K562 (cell line): Measurements from ENCODE around the gene SULT2B1. TPM values are rescaled to one million over a fixed set of nuclear protein-coding genes. Genes with fewer than 3 reads are reported as not detected.

ENCODE experiments used
- ATAC-seq: fragments of 200-7000 bp; cut with Tn5 transposase; 3 replicates; pipeline ENCODE4 v1.9.1; 2020; ENCODE audit warnings: moderate library complexity
- BruUV-seq: library from RNA; stranded (reverse); fragments of 400-500 nt; replicated peaks from 2 replicates; lab custom pipeline; 2021; lab: Mats Ljungman, UMichigan
- CTCF ChIA-PET: fragments of 300-600 bp; formaldehyde crosslinking; extraction: SDS; loops from one replicate; lab custom pipeline; 2021; ENCODE audit warnings: low intra/inter-chr PET ratio; lab: Yijun Ruan, JAX
- POLR2A ChIA-PET: fragments of 300-600, 350-650 bp; sonication (Branson Sonifier 250); formaldehyde crosslinking; extraction: SDS; loops from one replicate; lab custom pipeline; 2021; ENCODE audit warnings: antibody characterized with exemption, inconsistent platforms; lab: Yijun Ruan, JAX
- DNase-seq, 4 experiments: peaks; one replicate each; pipeline versions ENCODE4 v3.0.0 to v3.0.0-alpha.2; 2011 to 2018; ENCODE audit warnings: low spot score in 3 of 4, mixed read lengths in 3 of 4; ENCODE audit errors: extremely low read depth in 1 of 4
- FAIRE-seq: peaks from 2 replicates; lab custom pipeline; 2011; peaks lifted over from hg19 to GRCh38; lab: Jason Lieb, UNC
- H2AFZ ChIP-seq: 2 replicates; pipeline ENCODE4 v1.6.0; 2011; ENCODE audit warnings: low read depth, low read length, control low read depth, inconsistent platforms
- H3K27ac ChIP-seq: fragments of 200-600 bp; 3 replicates; pipeline ENCODE4 v1.8.0; 2011; ENCODE audit warnings: low read depth, mild to moderate bottlenecking, control low read depth, inconsistent platforms, low read length, moderate library complexity, mixed read lengths; ENCODE audit errors: extremely low read depth
- H3K27me3 ChIP-seq, 2 experiments: fragments of 300-600 bp in 1 of 2; 2 replicates in 1 of 2; 3 replicates in 1 of 2; pipeline versions ENCODE4 v1.6.0 to v1.8.0; 2011; ENCODE audit warnings: inconsistent platforms in 2 of 2, low read length in 2 of 2, mild to moderate bottlenecking in 1 of 2, mixed read lengths in 1 of 2, moderate library complexity in 1 of 2; ENCODE audit not compliant: control insufficient read depth in 2 of 2, insufficient read depth in 2 of 2
- H3K36me3 ChIP-seq: fragments of 300-600 bp; 3 replicates; pipeline ENCODE4 v1.8.0; 2011; ENCODE audit warnings: mild to moderate bottlenecking, low read length, inconsistent platforms; ENCODE audit not compliant: control insufficient read depth, insufficient read depth
- H3K4me1 ChIP-seq, 2 experiments: fragments of 200-600 bp in 1 of 2; replicated peaks in 1 of 2; 2 replicates in 1 of 2; 3 replicates in 1 of 2; pipeline versions ENCODE4 v1.5.1 to v1.8.0; 2011; ENCODE audit warnings: inconsistent platforms in 2 of 2, low read length in 2 of 2, mild to moderate bottlenecking in 1 of 2, mixed read lengths in 1 of 2, moderate library complexity in 1 of 2; ENCODE audit not compliant: control insufficient read depth in 2 of 2, insufficient read depth in 2 of 2
- H3K4me2 ChIP-seq: 2 replicates; pipeline ENCODE4 v1.6.1; 2011; ENCODE audit warnings: low read length, control low read depth, inconsistent platforms, mixed read lengths; ENCODE audit not compliant: insufficient read depth
- H3K4me3 ChIP-seq: fragments of 200-600 bp; sonication (generic), shearing (Covaris generic); 2 replicates; pipeline ENCODE4 v1.5.1; 2016; ENCODE audit warnings: control low read depth, inconsistent platforms
- H3K79me2 ChIP-seq: fragments of 200-600 bp; 3 replicates; pipeline ENCODE4 v1.8.0; 2011; ENCODE audit warnings: low read length, inconsistent platforms; ENCODE audit not compliant: control insufficient read depth, insufficient read depth
- H3K9ac ChIP-seq, 2 experiments: 2 replicates each; pipeline versions ENCODE4 v1.6.0 to v1.6.1; 2011; ENCODE audit warnings: low read depth in 2 of 2, low read length in 2 of 2, control low read depth in 1 of 2, inconsistent platforms in 1 of 2, mild to moderate bottlenecking in 1 of 2, mixed read lengths in 1 of 2; ENCODE audit not compliant: insufficient read depth in 1 of 2
- H3K9me1 ChIP-seq: one replicate; pipeline ENCODE4 v1.6.0; 2011; ENCODE audit warnings: inconsistent platforms, mild to moderate bottlenecking, low read length, moderate library complexity; ENCODE audit not compliant: control insufficient read depth, insufficient read depth
- H3K9me3 ChIP-seq: replicated peaks from 2 replicates; pipeline ENCODE4 v1.5.1; 2011; ENCODE audit warnings: low read depth, low read length, inconsistent platforms; ENCODE audit not compliant: control insufficient read depth, insufficient read depth
- H4K20me1 ChIP-seq: replicated peaks from 2 replicates; pipeline ENCODE4 v1.6.1; 2011; ENCODE audit warnings: low read length, inconsistent platforms, mixed read lengths; ENCODE audit not compliant: control insufficient read depth, insufficient read depth
- ESRRB ChIP-seq: fragments of 250-450 bp; sonication (Bioruptor Pico); IDR thresholded peaks from 2 replicates; pipeline ENCODE4 v1.5.0; 2020; ENCODE audit warnings: mild to moderate bottlenecking, moderate library complexity, borderline replicate concordance
- ETV5 ChIP-seq: sonication (generic); formaldehyde crosslinking; IDR thresholded peaks from 2 replicates; pipeline ENCODE4 v1.4.0; 2020; ENCODE audit warnings: low read depth, mild to moderate bottlenecking, missing genetic modification reagents
- POLR2G ChIP-seq: fragments of 200-400 bp; formaldehyde crosslinking; IDR thresholded peaks from 2 replicates; pipeline ENCODE4 v1.6.1; 2017; ENCODE audit warnings: low read depth, mild to moderate bottlenecking, antibody characterized with exemption, low read length, moderate library complexity
- RBM22 ChIP-seq: fragments of 200-400 bp; formaldehyde crosslinking; IDR thresholded peaks from 2 replicates; pipeline ENCODE4 v1.6.1; 2018; ENCODE audit warnings: low read length, low read depth; ENCODE audit not compliant: poor library complexity, severe bottlenecking
- RFX7 ChIP-seq: fragments of 250-450 bp; sonication (Bioruptor Pico); IDR thresholded peaks from 2 replicates; pipeline ENCODE4 v1.5.1; 2021; ENCODE audit warnings: mild to moderate bottlenecking
- SMC3 ChIP-seq: conservative IDR thresholded peaks from 2 replicates; pipeline ENCODE4 v1.6.1; 2011; ENCODE audit warnings: low read depth, low read length, improper control_type of control experiment; ENCODE audit not compliant: insufficient read depth
- ZNF174 ChIP-seq: fragments of 250-450 bp; sonication (Bioruptor Pico); IDR thresholded peaks from 2 replicates; pipeline ENCODE4 v1.4.0; 2020; ENCODE audit warnings: mild to moderate bottlenecking
- ZNF263 ChIP-seq: sonication (generic); formaldehyde crosslinking; IDR thresholded peaks from 2 replicates; pipeline ENCODE4 v1.8.0; 2022; ENCODE audit warnings: mild to moderate bottlenecking, missing genetic modification reagents, borderline replicate concordance
- ZNF431 ChIP-seq: sonication (generic); formaldehyde crosslinking; IDR thresholded peaks from 2 replicates; pipeline ENCODE4 v1.8.0; 2022; ENCODE audit warnings: mild to moderate bottlenecking, missing genetic modification reagents
- WGBS: fragments of 100-300 bp; shearing (Covaris generic); methylation state at CpG from one replicate; pipeline ENCODE4 v1.1.6; 2016; ENCODE audit warnings: low coverage, mixed read lengths; ENCODE audit not compliant: insufficient coverage; ENCODE audit errors: missing lambda C conversion rate; 5-methylcytosine and 5-hydroxymethylcytosine counted together
- in situ Hi-C: fragments of 300-500 bp; cut with MboI; formaldehyde crosslinking; loops from 4 replicates; pipeline ENCODE4 v1.15.0; 2018; ENCODE audit warnings: inconsistent platforms, mixed read lengths
- intact Hi-C: fragments of 100-400 bp; cut with micrococcal nuclease; formaldehyde crosslinking; loops from 2 replicates; pipeline ENCODE4 v1.14.2; 2022
- polyA plus RNA-seq, 8 experiments: library from polyadenylated mRNA; depleted of rRNA in 4 of 8; stranded (reverse) in 5 of 8; unstranded in 3 of 8; fragments of >200 nt; fragmentation: Nextera tagmentation in 2 of 8; fragmentation: Illumina TruSeq in 1 of 8; extraction: Ambion mirVana in 2 of 8; extraction: Trizol in 1 of 8; gene quantifications; 2 replicates each; pipeline versions ENCODE4 v1.2.1 to v1.2.3, GENCODE V29; 2011 to 2014; ENCODE audit warnings: inconsistent platforms in 1 of 8, missing spikeins in 1 of 8
- total RNA-seq, 7 experiments: library from RNA; depleted of rRNA in 6 of 7; stranded (reverse); fragments of >200 nt in 6 of 7; fragmentation: Illumina TruSeq in 2 of 7; extraction: Trizol in 2 of 7; gene quantifications; 2 replicates each; pipeline versions ENCODE4 v1.2.1 to v1.2.3, GENCODE V29; 2011 to 2021; ENCODE audit warnings: low replicate concordance in 1 of 7
- TF ChIP-seq, protein P1 (sequence below): fragments of 450-650 bp; IDR thresholded peaks from 2 replicates; pipeline ENCODE4 v1.6.1; 2018; ENCODE audit warnings: mild to moderate bottlenecking, low read depth; ENCODE audit not compliant: partially characterized antibody
- TF ChIP-seq, protein P2 (sequence below): fragments of 450-650 bp; IDR thresholded peaks from 2 replicates; pipeline ENCODE4 v1.6.1; 2016; ENCODE audit warnings: borderline replicate concordance
- TF ChIP-seq, protein P3 (sequence below): fragments of 250-450 bp; sonication (Bioruptor Pico); IDR thresholded peaks from 2 replicates; pipeline ENCODE4 v1.4.0; 2020

SULT2B1 gene
- total and polyA plus RNA-seq, 9 of the 15 experiments (the other 6 are each of a cell fraction or from before 2014, with no cell fraction given), result 0.09 to 0.62 (median 0.22) TPM; not detected in 2

DNA sequence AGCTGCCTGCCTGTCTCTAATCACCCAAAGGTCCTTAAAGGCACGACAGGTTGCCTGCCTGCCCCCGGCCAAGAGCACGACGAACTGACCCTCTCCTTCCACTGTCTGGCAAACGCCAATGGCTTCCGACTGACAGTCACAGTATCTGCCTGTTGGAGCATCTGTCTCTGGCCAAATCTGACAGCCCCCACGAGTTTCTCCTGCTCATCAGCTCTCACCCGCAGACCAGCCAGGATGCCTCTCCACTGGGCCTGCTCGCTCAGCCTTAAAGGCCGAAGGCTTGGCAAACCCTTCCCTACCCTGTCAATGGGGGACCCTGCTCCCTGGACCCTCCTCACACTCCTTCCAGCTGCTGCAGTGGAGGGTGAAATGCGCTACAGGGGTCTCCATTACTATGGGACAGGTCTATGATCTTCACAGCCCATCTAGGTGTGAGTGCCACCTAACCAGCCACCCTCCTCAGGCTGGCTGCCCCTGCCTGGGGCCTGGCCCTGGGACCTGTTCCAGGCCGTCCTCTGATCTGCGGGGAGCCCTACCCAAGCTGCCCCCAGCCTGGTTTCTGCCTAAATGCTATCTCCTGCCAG, 62.0 kb downstream of the SULT2B1 start:
- H3K27me3 ChIP-seq, result no peaks in the 10 kb centered on the region
- WGBS, result 41% methylated on average over 13 of the region's 13 CpGs
- BruUV-seq, result no TSS peak
- intact Hi-C loops (no loop called here), in situ Hi-C loops (no loop called here)
- peaks cover 38% of the 10 kb centered on the region; the same call in 2 of the 3 replicates for H3K36me3 ChIP-seq
- ChIA-PET POLR2A (interaction anchor here (0.7 to 1.4 kb wide), 3 partner anchors 8 to 280 kb away, joined by 3 to 4 read pairs (median 4); no protein-coding TSS in a partner anchor), CTCF (no interaction called here)
- no peak overlapping the region for H3K4me3 ChIP-seq
- H3K9me1 ChIP-seq, result peaks cover 11% of the 10 kb centered on the region
- no peaks in the 10 kb centered on the region for H3K9me3 ChIP-seq
- H4K20me1 ChIP-seq, result peaks cover 37% of the 10 kb centered on the region
- ATAC-seq, result peak; percentile 9
- H2AFZ ChIP-seq, result no peak overlapping the region
- H3K4me1 ChIP-seq, result peaks cover 21 to 60% of the 10 kb centered on the region in 2 experiments; a peak in 4 of 5 replicates
- FAIRE-seq, result no peak
- peak overlapping the region in 1 of 2 experiments; percentile 59; a peak in 2 of 4 replicates for H3K9ac ChIP-seq
- peak overlapping the region; percentile 0; the same call in 2 of the 3 replicates for H3K27ac ChIP-seq
- H3K4me2 ChIP-seq, result no peak overlapping the region
- H3K79me2 ChIP-seq, result peaks cover 33% of the 10 kb centered on the region
- DNase-seq, result no peak
- TF ChIP-seq ZNF174 (no peak), RFX7 (no peak), ZNF431 (0 out of 2 replicates have a peak, but pooled peaks have one; percentile 45), SMC3 (no peak), POLR2G (peak; percentile 78), RBM22 (peak; percentile 76), ETV5 (no peak), ESRRB (no peak), ZNF263 (0 out of 2 replicates have a peak, but pooled peaks have one; percentile 11)
- TF ChIP-seq, protein P1, sequence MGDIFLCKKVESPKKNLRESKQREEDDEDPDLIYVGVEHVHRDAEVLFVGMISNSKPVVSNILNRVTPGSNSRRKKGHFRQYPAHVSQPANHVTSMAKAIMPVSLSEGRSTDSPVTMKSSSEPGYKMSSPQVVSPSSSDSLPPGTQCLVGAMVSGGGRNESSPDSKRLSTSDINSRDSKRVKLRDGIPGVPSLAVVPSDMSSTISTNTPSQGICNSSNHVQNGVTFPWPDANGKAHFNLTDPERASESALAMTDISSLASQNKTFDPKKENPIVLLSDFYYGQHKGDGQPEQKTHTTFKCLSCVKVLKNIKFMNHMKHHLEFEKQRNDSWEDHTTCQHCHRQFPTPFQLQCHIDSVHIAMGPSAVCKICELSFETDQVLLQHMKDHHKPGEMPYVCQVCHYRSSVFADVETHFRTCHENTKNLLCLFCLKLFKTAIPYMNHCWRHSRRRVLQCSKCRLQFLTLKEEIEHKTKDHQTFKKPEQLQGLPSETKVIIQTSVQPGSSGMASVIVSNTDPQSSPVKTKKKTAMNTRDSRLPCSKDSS, result no peak
- TF ChIP-seq, protein P2, sequence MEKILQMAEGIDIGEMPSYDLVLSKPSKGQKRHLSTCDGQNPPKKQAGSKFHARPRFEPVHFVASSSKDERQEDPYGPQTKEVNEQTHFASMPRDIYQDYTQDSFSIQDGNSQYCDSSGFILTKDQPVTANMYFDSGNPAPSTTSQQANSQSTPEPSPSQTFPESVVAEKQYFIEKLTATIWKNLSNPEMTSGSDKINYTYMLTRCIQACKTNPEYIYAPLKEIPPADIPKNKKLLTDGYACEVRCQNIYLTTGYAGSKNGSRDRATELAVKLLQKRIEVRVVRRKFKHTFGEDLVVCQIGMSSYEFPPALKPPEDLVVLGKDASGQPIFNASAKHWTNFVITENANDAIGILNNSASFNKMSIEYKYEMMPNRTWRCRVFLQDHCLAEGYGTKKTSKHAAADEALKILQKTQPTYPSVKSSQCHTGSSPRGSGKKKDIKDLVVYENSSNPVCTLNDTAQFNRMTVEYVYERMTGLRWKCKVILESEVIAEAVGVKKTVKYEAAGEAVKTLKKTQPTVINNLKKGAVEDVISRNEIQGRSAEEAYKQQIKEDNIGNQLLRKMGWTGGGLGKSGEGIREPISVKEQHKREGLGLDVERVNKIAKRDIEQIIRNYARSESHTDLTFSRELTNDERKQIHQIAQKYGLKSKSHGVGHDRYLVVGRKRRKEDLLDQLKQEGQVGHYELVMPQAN, result no peak
- TF ChIP-seq, protein P3, sequence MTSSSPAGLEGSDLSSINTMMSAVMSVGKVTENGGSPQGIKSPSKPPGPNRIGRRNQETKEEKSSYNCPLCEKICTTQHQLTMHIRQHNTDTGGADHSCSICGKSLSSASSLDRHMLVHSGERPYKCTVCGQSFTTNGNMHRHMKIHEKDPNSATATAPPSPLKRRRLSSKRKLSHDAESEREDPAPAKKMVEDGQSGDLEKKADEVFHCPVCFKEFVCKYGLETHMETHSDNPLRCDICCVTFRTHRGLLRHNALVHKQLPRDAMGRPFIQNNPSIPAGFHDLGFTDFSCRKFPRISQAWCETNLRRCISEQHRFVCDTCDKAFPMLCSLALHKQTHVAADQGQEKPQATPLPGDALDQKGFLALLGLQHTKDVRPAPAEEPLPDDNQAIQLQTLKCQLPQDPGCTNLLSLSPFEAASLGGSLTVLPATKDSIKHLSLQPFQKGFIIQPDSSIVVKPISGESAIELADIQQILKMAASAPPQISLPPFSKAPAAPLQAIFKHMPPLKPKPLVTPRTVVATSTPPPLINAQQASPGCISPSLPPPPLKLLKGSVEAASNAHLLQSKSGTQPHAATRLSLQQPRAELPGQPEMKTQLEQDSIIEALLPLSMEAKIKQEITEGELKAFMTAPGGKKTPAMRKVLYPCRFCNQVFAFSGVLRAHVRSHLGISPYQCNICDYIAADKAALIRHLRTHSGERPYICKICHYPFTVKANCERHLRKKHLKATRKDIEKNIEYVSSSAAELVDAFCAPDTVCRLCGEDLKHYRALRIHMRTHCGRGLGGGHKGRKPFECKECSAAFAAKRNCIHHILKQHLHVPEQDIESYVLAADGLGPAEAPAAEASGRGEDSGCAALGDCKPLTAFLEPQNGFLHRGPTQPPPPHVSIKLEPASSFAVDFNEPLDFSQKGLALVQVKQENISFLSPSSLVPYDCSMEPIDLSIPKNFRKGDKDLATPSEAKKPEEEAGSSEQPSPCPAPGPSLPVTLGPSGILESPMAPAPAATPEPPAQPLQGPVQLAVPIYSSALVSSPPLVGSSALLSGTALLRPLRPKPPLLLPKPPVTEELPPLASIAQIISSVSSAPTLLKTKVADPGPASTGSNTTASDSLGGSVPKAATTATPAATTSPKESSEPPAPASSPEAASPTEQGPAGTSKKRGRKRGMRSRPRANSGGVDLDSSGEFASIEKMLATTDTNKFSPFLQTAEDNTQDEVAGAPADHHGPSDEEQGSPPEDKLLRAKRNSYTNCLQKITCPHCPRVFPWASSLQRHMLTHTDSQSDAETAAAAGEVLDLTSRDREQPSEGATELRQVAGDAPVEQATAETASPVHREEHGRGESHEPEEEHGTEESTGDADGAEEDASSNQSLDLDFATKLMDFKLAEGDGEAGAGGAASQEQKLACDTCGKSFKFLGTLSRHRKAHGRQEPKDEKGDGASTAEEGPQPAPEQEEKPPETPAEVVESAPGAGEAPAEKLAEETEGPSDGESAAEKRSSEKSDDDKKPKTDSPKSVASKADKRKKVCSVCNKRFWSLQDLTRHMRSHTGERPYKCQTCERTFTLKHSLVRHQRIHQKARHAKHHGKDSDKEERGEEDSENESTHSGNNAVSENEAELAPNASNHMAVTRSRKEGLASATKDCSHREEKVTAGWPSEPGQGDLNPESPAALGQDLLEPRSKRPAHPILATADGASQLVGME (CRISPR knock-in tag), result no peak
